RWPE2 (cell line): ENCODE data around the gene PLAC8.
A peak's percentile ranks its signal among the peaks of the same experiment; 100 is the strongest.

Experiments
- ATAC-seq: fragments of 200-7000 bp; cut with Tn5 transposase; 3 replicates; pipeline ENCODE4 v1.9.1; 2021; ENCODE audit warnings: low read depth
- DNase-seq: peaks from one replicate; pipeline ENCODE4 v3.0.0-alpha.2; 2020; ENCODE audit warnings: low spot score
- H3K27ac ChIP-seq: fragments of 450-650 bp; 2 replicates; pipeline ENCODE4 v1.5.1; 2017; ENCODE audit warnings: mild to moderate bottlenecking; ENCODE audit not compliant: poor library complexity, severe bottlenecking
- H3K27me3 ChIP-seq: fragments of 250-450 bp; sonication (Bioruptor Pico); 2 replicates; pipeline ENCODE4 v1.5.1; 2021; ENCODE audit warnings: mild to moderate bottlenecking, moderate library complexity; ENCODE audit not compliant: insufficient read depth, poor library complexity, severe bottlenecking
- H3K36me3 ChIP-seq: fragments of 250-450 bp; sonication (Bioruptor Pico); 2 replicates; pipeline ENCODE4 v1.5.1; 2020; ENCODE audit warnings: low read depth, mild to moderate bottlenecking, moderate library complexity
- H3K4me1 ChIP-seq: fragments of 250-450 bp; sonication (Bioruptor Pico); 2 replicates; pipeline ENCODE4 v1.5.1; 2021; ENCODE audit warnings: mild to moderate bottlenecking, moderate library complexity; ENCODE audit not compliant: insufficient read depth, poor library complexity, severe bottlenecking
- H3K4me3 ChIP-seq: fragments of 250-450 bp; sonication (Bioruptor Pico); 2 replicates; pipeline ENCODE4 v1.5.1; 2021; ENCODE audit warnings: mild to moderate bottlenecking, moderate library complexity; ENCODE audit not compliant: severe bottlenecking
- H3K9me3 ChIP-seq: fragments of 250-450 bp; sonication (Bioruptor Pico); 2 replicates; pipeline ENCODE4 v1.5.1; 2021; ENCODE audit warnings: mild to moderate bottlenecking, moderate library complexity; ENCODE audit not compliant: severe bottlenecking
- TF ChIP-seq, protein P1 (sequence below): fragments of 450-650 bp; IDR thresholded peaks from one replicate; pipeline ENCODE4 v1.5.1; 2017; ENCODE audit warnings: mild to moderate bottlenecking, moderate library complexity; ENCODE audit not compliant: poor library complexity, severe bottlenecking

The PLAC8 gene, protein sequence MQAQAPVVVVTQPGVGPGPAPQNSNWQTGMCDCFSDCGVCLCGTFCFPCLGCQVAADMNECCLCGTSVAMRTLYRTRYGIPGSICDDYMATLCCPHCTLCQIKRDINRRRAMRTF

GRCh38 chr4:83114576-83114975, at the start of gene PLAC8:
Gene PLAC8, minus strand, starts transcription at chr4:83114729. Its CDS starts 6,808 bp downstream, at chr4:83107921.
- no peaks in the 10 kb centered on the region; the same call in 1 of the 2 replicates for H3K36me3 ChIP-seq

GRCh38 chr4:83153417-83153816, 38.9 kb upstream of the PLAC8 start:
- Histone ChIP-seq H3K4me1 (no peaks in the 10 kb centered on the region), H3K27me3 (no peaks in the 10 kb centered on the region), H3K27ac (no peak overlapping the region), H3K4me3 (no peak overlapping the region), H3K36me3 (no peaks in the 10 kb centered on the region), H3K9me3 (no peaks in the 10 kb centered on the region)
- no peak for DNase-seq
- TF ChIP-seq, protein P1, sequence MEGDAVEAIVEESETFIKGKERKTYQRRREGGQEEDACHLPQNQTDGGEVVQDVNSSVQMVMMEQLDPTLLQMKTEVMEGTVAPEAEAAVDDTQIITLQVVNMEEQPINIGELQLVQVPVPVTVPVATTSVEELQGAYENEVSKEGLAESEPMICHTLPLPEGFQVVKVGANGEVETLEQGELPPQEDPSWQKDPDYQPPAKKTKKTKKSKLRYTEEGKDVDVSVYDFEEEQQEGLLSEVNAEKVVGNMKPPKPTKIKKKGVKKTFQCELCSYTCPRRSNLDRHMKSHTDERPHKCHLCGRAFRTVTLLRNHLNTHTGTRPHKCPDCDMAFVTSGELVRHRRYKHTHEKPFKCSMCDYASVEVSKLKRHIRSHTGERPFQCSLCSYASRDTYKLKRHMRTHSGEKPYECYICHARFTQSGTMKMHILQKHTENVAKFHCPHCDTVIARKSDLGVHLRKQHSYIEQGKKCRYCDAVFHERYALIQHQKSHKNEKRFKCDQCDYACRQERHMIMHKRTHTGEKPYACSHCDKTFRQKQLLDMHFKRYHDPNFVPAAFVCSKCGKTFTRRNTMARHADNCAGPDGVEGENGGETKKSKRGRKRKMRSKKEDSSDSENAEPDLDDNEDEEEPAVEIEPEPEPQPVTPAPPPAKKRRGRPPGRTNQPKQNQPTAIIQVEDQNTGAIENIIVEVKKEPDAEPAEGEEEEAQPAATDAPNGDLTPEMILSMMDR = no peak
- ATAC-seq = no peak

More at GRCh38 chr4:83114576-83114975, at the start of gene PLAC8:
- H3K9me3 ChIP-seq = no peaks in the 10 kb centered on the region
- H3K27ac ChIP-seq = peak within 1 kb of the TSS; percentile 69
- DNase-seq (no peak), ATAC-seq (peak; percentile 67)
- no peaks in the 10 kb centered on the region for H3K27me3 ChIP-seq
- no peak within 1 kb of the TSS for H3K4me3 ChIP-seq
- TF ChIP-seq, protein P1 = no peak
- H3K4me1 ChIP-seq = peaks cover 25% of the 10 kb centered on the region

DNA sequence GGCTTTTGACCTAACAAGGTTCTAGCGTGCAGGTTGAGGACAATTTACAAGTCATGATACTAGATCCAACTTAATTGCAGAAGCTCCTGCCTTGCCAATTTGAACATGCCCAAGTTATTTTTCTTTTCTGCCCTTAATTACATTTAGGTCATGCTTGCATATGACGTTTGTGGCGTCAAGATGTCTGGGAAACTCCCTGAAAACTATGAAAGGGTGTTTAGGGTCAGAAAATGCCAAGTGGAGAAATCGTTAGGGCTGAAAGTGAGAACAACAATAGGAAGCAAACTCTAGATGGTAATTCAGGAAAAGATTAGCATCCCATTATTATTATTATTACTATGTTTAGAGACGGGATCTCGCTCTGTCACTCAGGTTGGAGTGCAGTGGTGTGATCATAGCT, 38.2 kb upstream of the PLAC8 start:
- DNase-seq = no peak
- no peak for ATAC-seq
- Histone ChIP-seq H3K36me3 (no peaks in the 10 kb centered on the region), H3K4me1 (no peaks in the 10 kb centered on the region), H3K27ac (no peak overlapping the region), H3K4me3 (no peak overlapping the region), H3K27me3 (no peaks in the 10 kb centered on the region), H3K9me3 (no peaks in the 10 kb centered on the region)
- TF ChIP-seq, protein P1 = no peak

- TF ChIP-seq, protein P1 = no peak
- no peak for DNase-seq
- Histone ChIP-seq H3K4me1 (no peaks in the 10 kb centered on the region), H3K36me3 (no peaks in the 10 kb centered on the region), H3K27ac (no peak overlapping the region), H3K9me3 (no peaks in the 10 kb centered on the region), H3K27me3 (no peaks in the 10 kb centered on the region), H3K4me3 (no peak overlapping the region)
- no peak for ATAC-seq
Observed at GRCh38 chr4:83151651-83152050, 37.1 kb upstream of the PLAC8 start.

DNA sequence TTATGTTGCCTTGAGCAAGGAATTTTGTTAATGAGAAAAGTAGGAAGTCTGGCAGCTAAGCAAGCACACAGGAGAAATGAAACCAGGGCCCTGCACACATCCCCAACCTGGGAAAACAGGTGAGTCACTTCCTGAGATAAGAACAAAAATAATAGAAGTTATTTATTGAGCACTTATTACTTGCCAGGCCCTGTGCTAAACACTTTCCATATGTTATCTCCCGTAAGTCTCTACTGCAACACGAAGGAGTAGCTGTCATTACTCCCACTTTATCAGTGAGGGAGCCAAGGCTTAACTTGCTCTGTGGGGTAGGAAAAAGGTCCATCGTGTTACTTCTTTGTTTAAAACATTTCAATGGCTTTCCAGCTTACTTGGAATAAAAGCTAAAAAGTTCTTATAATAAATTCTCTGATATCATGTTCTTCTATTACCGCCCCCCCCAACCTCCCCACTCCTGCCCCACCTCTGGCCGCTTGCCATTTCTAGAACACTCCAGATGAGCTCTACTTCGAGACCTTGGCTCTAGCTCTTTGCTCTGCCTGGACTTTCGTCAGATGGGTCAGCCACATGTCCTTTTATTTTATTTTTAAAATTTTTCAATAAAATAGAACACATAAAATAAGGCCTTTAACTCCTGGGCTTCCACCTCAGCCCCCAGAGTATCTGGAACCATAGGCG, 36.3 kb upstream of the PLAC8 start:
- Histone ChIP-seq H3K36me3 (no peaks in the 10 kb centered on the region), H3K9me3 (no peaks in the 10 kb centered on the region), H3K4me1 (no peaks in the 10 kb centered on the region), H3K27me3 (no peaks in the 10 kb centered on the region), H3K27ac (no peak overlapping the region), H3K4me3 (no peak overlapping the region)
- TF ChIP-seq, protein P1 = no peak
- no peak for DNase-seq
- ATAC-seq = no peak; the same call in 2 of the 3 replicates
